GM19438 (cell line): ENCODE data around the gene PCDHB16.
"Not testable (repeated sequence)": the region's sequence is repeated elsewhere in the genome, so short reads cannot be mapped to it uniquely, and the experiment has no call there.

Experiments used
- ATAC-seq: cut with Tn5 transposase; IDR thresholded peaks from one replicate; pipeline ENCODE4 v1.9.1; 2021; ENCODE audit warnings: low read depth; ENCODE audit not compliant: unreplicated experiment

PCDHB16 gene

DNA sequence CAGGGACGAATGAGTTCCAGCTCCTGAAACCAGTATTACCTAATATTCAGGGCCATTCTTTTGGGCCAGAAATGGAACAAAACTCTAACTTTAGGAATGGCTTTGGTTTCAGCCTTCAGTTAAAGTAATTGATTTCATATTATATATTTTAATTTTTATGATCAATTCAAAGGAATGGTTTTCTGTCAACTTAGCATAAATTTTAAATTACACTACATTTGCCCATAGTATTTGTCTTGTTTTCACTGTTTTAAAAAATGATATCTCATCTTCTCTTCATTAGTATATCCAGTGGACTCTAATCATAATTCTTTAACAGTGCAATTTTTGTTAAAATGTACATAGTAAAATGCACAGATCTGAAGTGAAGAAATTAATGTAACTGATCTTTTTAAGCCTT lies 1.9 kb upstream of the PCDHB16 start:
- no peak for ATAC-seq

DNA sequence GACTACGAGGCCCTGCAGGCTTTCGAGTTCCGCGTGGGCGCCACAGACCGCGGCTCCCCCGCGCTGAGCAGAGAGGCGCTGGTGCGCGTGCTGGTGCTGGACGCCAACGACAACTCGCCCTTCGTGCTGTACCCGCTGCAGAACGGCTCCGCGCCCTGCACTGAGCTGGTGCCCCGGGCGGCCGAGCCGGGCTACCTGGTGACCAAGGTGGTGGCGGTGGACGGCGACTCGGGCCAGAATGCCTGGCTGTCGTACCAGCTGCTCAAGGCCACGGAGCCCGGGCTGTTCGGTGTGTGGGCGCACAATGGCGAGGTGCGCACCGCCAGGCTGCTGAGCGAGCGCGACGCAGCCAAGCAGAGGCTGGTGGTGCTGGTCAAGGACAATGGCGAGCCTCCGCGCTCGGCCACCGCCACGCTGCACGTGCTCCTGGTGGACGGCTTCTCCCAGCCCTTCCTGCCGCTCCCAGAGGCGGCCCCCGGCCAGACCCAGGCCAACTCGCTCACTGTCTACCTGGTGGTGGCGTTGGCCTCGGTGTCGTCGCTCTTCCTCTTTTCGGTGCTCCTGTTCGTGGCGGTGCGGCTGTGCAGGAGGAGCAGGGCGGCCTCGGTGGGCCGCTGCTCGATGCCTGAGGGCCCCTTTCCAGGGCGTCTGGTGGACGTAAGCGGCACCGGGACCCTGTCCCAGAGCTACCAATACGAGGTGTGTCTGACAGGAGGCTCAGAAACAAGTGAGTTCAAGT lies 2.1 kb downstream of the PCDHB16 start:
- not testable (repeated sequence) for ATAC-seq

- no peak for ATAC-seq
Measured at GRCh38 chr5:141186897-141187512, 4.8 kb downstream of the PCDHB16 start, which contains the start of gene PCDHB9. TSS of gene PCDHB9 (plus strand) at chr5:141187161. CDS start at chr5:141187319, 158 bp downstream.

DNA sequence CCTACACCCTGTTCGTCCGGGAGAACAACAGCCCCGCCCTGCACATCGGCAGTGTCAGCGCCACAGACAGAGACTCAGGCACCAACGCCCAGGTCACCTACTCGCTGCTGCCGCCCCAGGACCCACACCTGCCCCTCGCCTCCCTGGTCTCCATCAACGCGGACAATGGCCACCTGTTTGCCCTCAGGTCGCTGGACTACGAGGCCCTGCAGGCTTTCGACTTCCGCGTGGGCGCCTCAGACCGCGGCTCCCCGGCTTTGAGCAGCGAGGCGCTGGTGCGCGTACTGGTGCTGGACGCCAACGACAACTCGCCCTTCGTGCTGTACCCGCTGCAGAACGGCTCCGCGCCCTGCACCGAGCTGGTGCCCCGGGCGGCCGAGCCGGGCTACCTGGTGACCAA lies 6.5 kb downstream of the PCDHB16 start:
- ATAC-seq = not testable (repeated sequence)

DNA sequence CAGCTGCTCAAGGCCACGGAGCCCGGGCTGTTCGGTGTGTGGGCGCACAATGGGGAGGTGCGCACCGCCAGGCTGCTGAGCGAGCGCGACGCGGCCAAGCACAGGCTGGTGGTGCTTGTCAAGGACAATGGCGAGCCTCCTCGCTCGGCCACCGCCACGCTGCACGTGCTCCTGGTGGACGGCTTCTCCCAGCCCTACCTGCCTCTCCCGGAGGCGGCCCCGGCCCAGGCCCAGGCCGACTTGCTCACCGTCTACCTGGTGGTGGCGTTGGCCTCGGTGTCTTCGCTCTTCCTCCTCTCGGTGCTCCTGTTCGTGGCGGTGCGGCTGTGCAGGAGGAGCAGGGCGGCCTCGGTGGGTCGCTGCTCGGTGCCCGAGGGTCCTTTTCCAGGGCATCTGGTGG lies 6.9 kb downstream of the PCDHB16 start:
- ATAC-seq = not testable (repeated sequence)

DNA sequence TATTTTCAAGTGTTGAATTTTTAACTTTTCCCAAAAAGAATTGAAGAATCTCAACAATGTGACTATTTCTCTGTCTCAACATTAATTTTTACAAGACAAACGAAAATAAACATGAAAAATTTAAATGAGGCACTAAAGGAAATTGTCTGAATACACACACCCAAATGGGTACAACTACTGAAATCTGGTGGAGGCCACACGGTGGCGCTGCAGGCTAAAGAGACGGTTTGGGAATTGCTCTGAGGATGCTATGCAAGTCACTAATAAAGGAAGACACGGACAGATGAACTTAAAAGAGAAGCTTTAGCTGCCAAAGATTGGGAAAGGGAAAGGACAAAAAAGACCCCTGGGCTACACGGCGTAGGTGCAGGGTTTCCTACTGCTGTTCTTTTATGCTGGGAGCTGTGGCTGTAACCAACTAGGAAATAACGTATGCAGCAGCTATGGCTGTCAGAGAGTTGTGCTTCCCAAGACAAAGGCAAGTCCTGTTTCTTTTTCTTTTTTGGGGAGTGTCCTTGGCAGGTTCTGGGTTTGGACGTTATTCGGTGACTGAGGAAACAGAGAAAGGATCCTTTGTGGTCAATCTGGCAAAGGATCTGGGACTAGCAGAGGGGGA lies 10.0 kb downstream of the PCDHB16 start, which contains the start of gene PCDHB10:
PCDHB10 (plus strand) TSS at position 244 of the 616 bp plus-strand sequence; CDS start at position 444, 200 bp downstream.
- ATAC-seq = no peak

DNA sequence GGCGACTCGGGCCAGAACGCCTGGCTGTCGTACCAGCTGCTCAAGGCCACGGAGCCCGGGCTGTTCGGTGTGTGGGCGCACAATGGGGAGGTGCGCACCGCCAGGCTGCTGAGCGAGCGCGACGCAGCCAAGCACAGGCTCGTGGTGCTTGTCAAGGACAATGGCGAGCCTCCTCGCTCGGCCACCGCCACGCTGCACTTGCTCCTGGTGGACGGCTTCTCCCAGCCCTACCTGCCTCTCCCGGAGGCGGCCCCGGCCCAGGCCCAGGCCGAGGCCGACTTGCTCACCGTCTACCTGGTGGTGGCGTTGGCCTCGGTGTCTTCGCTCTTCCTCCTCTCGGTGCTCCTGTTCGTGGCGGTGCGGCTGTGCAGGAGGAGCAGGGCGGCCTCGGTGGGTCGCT lies 12.1 kb downstream of the PCDHB16 start:
- ATAC-seq = not testable (repeated sequence)

DNA sequence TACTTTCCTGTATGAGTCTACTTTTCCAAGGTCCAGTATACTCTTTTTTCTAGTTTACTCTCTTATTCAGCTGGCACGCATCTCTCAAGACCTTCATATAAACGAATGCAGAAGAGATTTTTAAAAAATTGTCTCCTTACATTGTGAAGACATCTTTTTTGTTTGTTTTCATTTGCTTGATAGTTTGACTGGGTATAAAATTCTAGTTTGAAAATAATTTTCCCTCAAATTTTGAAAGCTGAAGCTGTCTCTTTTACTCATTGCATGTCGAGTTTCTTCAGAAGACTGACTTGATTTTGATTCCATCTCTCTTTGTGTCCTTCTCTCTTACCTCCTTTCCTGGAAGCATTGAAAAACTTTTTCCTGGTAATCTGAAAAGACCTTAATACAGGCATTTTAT lies 14.2 kb downstream of the PCDHB16 start:
- ATAC-seq = no peak

GRCh38 chr5:141199359-141200235 lies 17.4 kb downstream of the PCDHB16 start, which contains the start of gene PCDHB11:
TSS of gene PCDHB11 (plus strand) at chr5:141199627. CDS start at chr5:141199775, 148 bp downstream.
- ATAC-seq = no peak

- ATAC-seq = not testable (repeated sequence)
Measured at GRCh38 chr5:141201126-141201525, 18.9 kb downstream of the PCDHB16 start.

DNA sequence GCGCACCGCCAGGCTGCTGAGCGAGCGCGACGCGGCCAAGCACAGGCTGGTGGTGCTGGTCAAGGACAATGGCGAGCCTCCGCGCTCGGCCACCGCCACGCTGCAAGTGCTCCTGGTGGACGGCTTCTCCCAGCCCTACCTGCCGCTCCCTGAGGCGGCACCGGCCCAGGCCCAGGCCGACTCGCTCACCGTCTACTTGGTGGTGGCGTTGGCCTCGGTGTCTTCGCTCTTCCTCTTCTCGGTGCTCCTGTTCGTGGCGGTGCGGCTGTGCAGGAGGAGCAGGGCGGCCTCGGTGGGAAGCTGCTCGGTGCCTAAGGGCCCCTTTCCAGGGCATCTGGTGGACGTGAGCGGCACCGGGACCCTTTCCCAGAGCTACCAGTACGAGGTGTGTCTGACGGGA lies 19.5 kb downstream of the PCDHB16 start:
- not testable (repeated sequence) for ATAC-seq

DNA sequence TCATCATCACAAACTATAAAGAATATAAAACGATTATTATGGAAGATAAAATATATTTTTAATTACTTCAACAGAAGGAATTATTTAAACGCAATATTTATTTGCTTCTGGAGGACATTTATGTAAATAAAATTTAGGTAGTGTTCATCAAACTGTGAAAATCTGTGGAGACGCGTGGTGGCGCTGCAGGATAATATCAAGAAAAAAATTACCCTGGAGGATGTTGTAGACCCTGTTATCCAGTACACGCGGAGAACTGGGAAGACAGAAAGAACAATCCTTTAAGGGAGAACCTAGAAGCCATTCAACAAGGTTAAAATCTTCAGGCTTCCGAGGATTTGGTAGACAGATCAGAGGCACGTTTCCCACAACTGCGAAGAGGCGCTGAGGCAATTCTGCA lies 26.3 kb downstream of the PCDHB16 start, which contains the start of gene PCDHB12:
PCDHB12 (plus strand) TSS at position 242 of the 400 bp plus-strand sequence. CDS start 189 bp downstream, outside the sequence.
- ATAC-seq = no peak

- not testable (repeated sequence) for ATAC-seq
Measured at GRCh38 chr5:141210281-141210680, 28.1 kb downstream of the PCDHB16 start.

DNA sequence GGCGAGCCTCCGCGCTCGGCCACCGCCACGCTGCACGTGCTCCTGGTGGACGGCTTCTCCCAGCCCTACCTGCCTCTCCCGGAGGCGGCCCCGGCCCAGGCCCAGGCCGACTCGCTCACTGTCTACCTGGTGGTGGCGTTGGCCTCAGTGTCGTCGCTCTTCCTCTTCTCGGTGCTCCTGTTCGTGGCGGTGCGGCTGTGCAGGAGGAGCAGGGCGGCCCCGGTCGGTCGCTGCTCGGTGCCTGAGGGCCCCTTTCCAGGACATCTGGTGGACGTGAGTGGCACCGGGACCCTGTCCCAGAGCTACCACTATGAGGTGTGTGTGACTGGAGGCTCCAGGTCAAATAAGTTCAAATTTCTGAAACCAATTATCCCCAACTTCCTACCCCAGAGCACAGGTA lies 28.7 kb downstream of the PCDHB16 start:
- ATAC-seq = not testable (repeated sequence)

- ATAC-seq = not testable (repeated sequence)
Measured at GRCh38 chr5:141213656-141214339, 31.6 kb downstream of the PCDHB16 start, which contains the start of gene PCDHB13. TSS of gene PCDHB13 (plus strand) at chr5:141213919. CDS start at chr5:141214124, 205 bp downstream.

DNA sequence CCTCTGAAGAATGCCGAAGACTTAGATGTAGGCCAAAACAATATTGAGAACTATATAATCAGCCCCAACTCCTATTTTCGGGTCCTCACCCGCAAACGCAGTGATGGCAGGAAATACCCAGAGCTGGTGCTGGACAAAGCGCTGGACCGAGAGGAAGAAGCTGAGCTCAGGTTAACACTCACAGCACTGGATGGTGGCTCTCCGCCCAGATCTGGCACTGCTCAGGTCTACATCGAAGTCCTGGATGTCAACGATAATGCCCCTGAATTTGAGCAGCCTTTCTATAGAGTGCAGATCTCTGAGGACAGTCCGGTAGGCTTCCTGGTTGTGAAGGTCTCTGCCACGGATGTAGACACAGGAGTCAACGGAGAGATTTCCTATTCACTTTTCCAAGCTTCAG lies 32.4 kb downstream of the PCDHB16 start:
- ATAC-seq = not testable (repeated sequence)

GRCh38 chr5:141215504-141215903 lies 33.3 kb downstream of the PCDHB16 start:
- not testable (repeated sequence) for ATAC-seq

- ATAC-seq = not testable (repeated sequence)
Measured at GRCh38 chr5:141216035-141216434, 33.8 kb downstream of the PCDHB16 start.

DNA sequence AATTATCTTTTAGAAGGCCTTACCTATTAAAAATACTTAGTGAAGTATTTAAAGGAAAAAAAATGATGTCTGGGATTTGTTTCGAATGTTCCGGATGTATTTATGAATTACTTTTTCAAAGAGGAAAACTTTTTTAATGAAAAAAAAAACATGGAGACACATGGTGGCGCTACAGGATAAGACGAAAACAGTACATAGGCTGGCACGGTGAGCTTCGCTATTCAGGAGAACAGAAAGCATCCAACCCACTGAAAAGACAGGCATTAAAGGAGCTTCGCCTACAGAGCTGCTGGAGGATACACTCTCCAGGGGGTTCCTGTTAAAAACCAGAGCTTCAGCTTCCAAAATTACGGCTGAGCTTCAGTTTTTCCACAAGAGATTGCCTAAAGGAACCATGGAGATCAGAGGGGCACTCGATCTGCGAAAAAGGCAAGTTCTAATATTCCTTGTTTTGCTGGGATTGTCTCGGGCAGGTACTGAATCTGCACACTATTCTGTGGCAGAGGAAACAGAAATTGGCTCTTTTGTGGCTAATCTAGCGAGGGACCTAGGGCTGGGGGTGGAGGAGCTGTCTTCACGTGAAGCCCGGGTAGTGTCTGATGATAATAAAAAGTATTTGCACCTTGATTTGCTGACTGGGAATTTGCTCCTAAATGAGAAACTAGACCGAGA lies 41.1 kb downstream of the PCDHB16 start, which contains the start of gene PCDHB14:
PCDHB14 (plus strand) TSS at position 232 of the 672 bp plus-strand sequence; CDS start at position 395, 163 bp downstream.
- no peak for ATAC-seq
